ENCODE measurements around the gene CACNB3. TPM values are rescaled to one million over a fixed set of nuclear protein-coding genes. Genes with fewer than 3 reads are reported as not detected.

The CACNB3 gene
- total RNA-seq, 5 donors from 2014 or later (not counting 1 experiment from before 2014, with no cell fraction given), result 4.3 to 12.4 (median 8.9) TPM

- no peak overlapping the region for H3K27ac Mint-ChIP-seq
- H3K36me3 Mint-ChIP-seq, result no peaks in the 10 kb centered on the region
- ATAC-seq (replicated peaks in 1 of 4) (no peak), DNase-seq (no peak)
- H3K27me3 Mint-ChIP-seq, result peaks cover 19 to 27% of the 10 kb centered on the region in 2 donors
- no peaks in the 10 kb centered on the region for H3K9me3 Mint-ChIP-seq
- no peaks in the 10 kb centered on the region for H3K4me1 ChIP-seq (ENCODE audit: control insufficient read depth in 1 of 2, extremely low read depth in 1 of 2, insufficient read depth in 2 of 2, low read length in 2 of 2)
- H3K27ac ChIP-seq (ENCODE audit: low read length), result no peak overlapping the region
- no peaks in the 10 kb centered on the region for H3K9me3 ChIP-seq
- ChIA-PET POLR2A (no interaction called here), CTCF (interaction anchor here in 1 of 2 donors (0.6 kb wide), 1 partner anchor 19 kb away, joined by 7 read pairs; no protein-coding TSS in a partner anchor)
- WGBS (ENCODE audit: insufficient coverage), result 75% methylated on average over 9 of the region's 9 CpGs
- H3K36me3 ChIP-seq (ENCODE audit: control insufficient read depth in 2 of 2, extremely low read depth in 1 of 2, insufficient read depth in 1 of 2, low read length in 1 of 2), result no peaks in the 10 kb centered on the region
- no peak overlapping the region for H3K4me3 Mint-ChIP-seq
- H3K4me1 Mint-ChIP-seq, result no peaks in the 10 kb centered on the region
- no peak overlapping the region for H3K4me3 ChIP-seq (ENCODE audit: control insufficient read depth in 1 of 2, extremely low read depth in 1 of 2, low read length in 1 of 2)
- H3K27me3 ChIP-seq (replicated peaks in 1 of 2; ENCODE audit: control insufficient read depth in 2 of 2, extremely low read depth in 1 of 2, insufficient read depth in 2 of 2, low read length in 1 of 2), result peaks cover 0 to 13% of the 10 kb centered on the region in 2 experiments
Measured at GRCh38 chr12:48781750-48782456, 36.4 kb upstream of the CACNB3 start.

- WGBS (ENCODE audit: insufficient coverage), result 89% methylated on average over 46 of the region's 63 CpGs
- Mint-ChIP-seq H3K4me3 (no peak overlapping the region), H3K27ac (no peak overlapping the region), H3K36me3 (no peaks in the 10 kb centered on the region), H3K27me3 (peaks cover 27 to 34% of the 10 kb centered on the region in 2 donors), H3K4me1 (peaks cover 0 to 3% (median 0%) of the 10 kb centered on the region in 3 donors), H3K9me3 (no peaks in the 10 kb centered on the region)
- Histone ChIP-seq H3K4me3 (ENCODE audit: control insufficient read depth in 1 of 2, extremely low read depth in 1 of 2, low read length in 1 of 2) (no peak overlapping the region), H3K27me3 (replicated peaks in 1 of 2; ENCODE audit: control insufficient read depth in 2 of 2, extremely low read depth in 1 of 2, insufficient read depth in 2 of 2, low read length in 1 of 2) (peaks cover 0 to 22% of the 10 kb centered on the region in 2 experiments), H3K9me3 (no peaks in the 10 kb centered on the region), H3K4me1 (ENCODE audit: control insufficient read depth in 1 of 2, extremely low read depth in 1 of 2, insufficient read depth in 2 of 2, low read length in 2 of 2) (no peaks in the 10 kb centered on the region), H3K27ac (ENCODE audit: low read length) (no peak overlapping the region), H3K36me3 (ENCODE audit: control insufficient read depth in 2 of 2, extremely low read depth in 1 of 2, insufficient read depth in 1 of 2, low read length in 1 of 2) (no peaks in the 10 kb centered on the region)
- ATAC-seq (replicated peaks in 1 of 4), result no peak
- ChIA-PET CTCF (interaction anchor here in 1 of 2 donors (0.6 kb wide), 1 partner anchor 19 kb away, joined by 7 read pairs; no protein-coding TSS in a partner anchor), POLR2A (no interaction called here)
- no peak for DNase-seq
Measured at GRCh38 chr12:48782457-48783395, 35.6 kb upstream of the CACNB3 start.

GRCh38 chr12:48783432-48783831, 34.9 kb upstream of the CACNB3 start:
- Mint-ChIP-seq H3K27me3 (peaks cover 35 to 41% of the 10 kb centered on the region in 2 donors), H3K36me3 (no peaks in the 10 kb centered on the region), H3K27ac (no peak overlapping the region), H3K9me3 (no peaks in the 10 kb centered on the region), H3K4me3 (no peak overlapping the region), H3K4me1 (peaks cover 5 to 10% (median 5%) of the 10 kb centered on the region in 3 donors)
- DNase-seq, result no peak
- ATAC-seq (replicated peaks in 1 of 4), result no peak
- H3K27me3 ChIP-seq (replicated peaks in 1 of 2; ENCODE audit: control insufficient read depth in 2 of 2, extremely low read depth in 1 of 2, insufficient read depth in 2 of 2, low read length in 1 of 2), result peaks cover 0 to 29% of the 10 kb centered on the region in 2 experiments
- H3K9me3 ChIP-seq, result no peaks in the 10 kb centered on the region
- H3K4me3 ChIP-seq (ENCODE audit: control insufficient read depth in 1 of 2, extremely low read depth in 1 of 2, low read length in 1 of 2), result no peak overlapping the region
- WGBS (ENCODE audit: insufficient coverage), result 92% methylated on average over 4 of the region's 4 CpGs
- ChIA-PET POLR2A (no interaction called here), CTCF (no interaction called here)
- H3K4me1 ChIP-seq (ENCODE audit: control insufficient read depth in 1 of 2, extremely low read depth in 1 of 2, insufficient read depth in 2 of 2, low read length in 2 of 2), result peaks cover 0 to 3% of the 10 kb centered on the region in 2 experiments
- H3K36me3 ChIP-seq (ENCODE audit: control insufficient read depth in 2 of 2, extremely low read depth in 1 of 2, insufficient read depth in 1 of 2, low read length in 1 of 2), result no peaks in the 10 kb centered on the region
- no peak overlapping the region for H3K27ac ChIP-seq (ENCODE audit: low read length)

- Histone ChIP-seq H3K9me3 (no peaks in the 10 kb centered on the region), H3K36me3 (ENCODE audit: control insufficient read depth in 2 of 2, extremely low read depth in 1 of 2, insufficient read depth in 1 of 2, low read length in 1 of 2) (no peaks in the 10 kb centered on the region), H3K4me3 (ENCODE audit: control insufficient read depth in 1 of 2, extremely low read depth in 1 of 2, low read length in 1 of 2) (no peak overlapping the region), H3K4me1 (ENCODE audit: control insufficient read depth in 1 of 2, extremely low read depth in 1 of 2, insufficient read depth in 2 of 2, low read length in 2 of 2) (peaks cover 3 to 16% of the 10 kb centered on the region in 2 experiments), H3K27me3 (replicated peaks in 1 of 2; ENCODE audit: control insufficient read depth in 2 of 2, extremely low read depth in 1 of 2, insufficient read depth in 2 of 2, low read length in 1 of 2) (peaks cover 0 to 48% of the 10 kb centered on the region in 2 experiments), H3K27ac (ENCODE audit: low read length) (no peak overlapping the region)
- POLR2A ChIA-PET, result no interaction called here
- Mint-ChIP-seq H3K27ac (peak overlapping the region in 1 of 2 donors; percentile 10), H3K4me3 (peak overlapping the region in 1 of 3 donors; percentile 70), H3K27me3 (peaks cover 49 to 55% of the 10 kb centered on the region in 2 donors), H3K9me3 (no peaks in the 10 kb centered on the region), H3K36me3 (no peaks in the 10 kb centered on the region), H3K4me1 (peaks cover 5 to 18% (median 14%) of the 10 kb centered on the region in 3 donors)
- no peak for DNase-seq
- CTCF ChIA-PET, result no interaction called here
- whole genome bisulfite sequencing (ENCODE audit: insufficient coverage), result 78% methylated on average over 5 of the region's 7 CpGs
- ATAC-seq (replicated peaks in 1 of 4), result no peak
Measured at GRCh38 chr12:48786591-48787544, 31.4 kb upstream of the CACNB3 start.

GRCh38 chr12:48787791-48788523, 30.3 kb upstream of the CACNB3 start:
- WGBS (ENCODE audit: insufficient coverage), result 60% methylated on average over 3 of the region's 11 CpGs
- Mint-ChIP-seq H3K27me3 (peaks cover 49 to 52% of the 10 kb centered on the region in 2 donors), H3K9me3 (no peaks in the 10 kb centered on the region), H3K4me3 (peak overlapping the region; percentile 63 to 73 (median 70)), H3K36me3 (no peaks in the 10 kb centered on the region), H3K4me1 (peaks cover 5 to 18% (median 14%) of the 10 kb centered on the region in 3 donors), H3K27ac (no peak overlapping the region)
- Histone ChIP-seq H3K9me3 (no peaks in the 10 kb centered on the region), H3K4me3 (ENCODE audit: control insufficient read depth in 1 of 2, extremely low read depth in 1 of 2, low read length in 1 of 2) (peak overlapping the region in 1 of 2 donors; percentile 4), H3K36me3 (ENCODE audit: control insufficient read depth in 2 of 2, extremely low read depth in 1 of 2, insufficient read depth in 1 of 2, low read length in 1 of 2) (no peaks in the 10 kb centered on the region), H3K27ac (ENCODE audit: low read length) (no peak overlapping the region), H3K4me1 (ENCODE audit: control insufficient read depth in 1 of 2, extremely low read depth in 1 of 2, insufficient read depth in 2 of 2, low read length in 2 of 2) (peaks cover 3 to 16% of the 10 kb centered on the region in 2 experiments), H3K27me3 (replicated peaks in 1 of 2; ENCODE audit: control insufficient read depth in 2 of 2, extremely low read depth in 1 of 2, insufficient read depth in 2 of 2, low read length in 1 of 2) (peaks cover 0 to 51% of the 10 kb centered on the region in 2 experiments)
- ChIA-PET POLR2A (no interaction called here), CTCF (no interaction called here)
- DNase-seq, result no peak
- ATAC-seq (replicated peaks in 1 of 4), result no peak

All from T-cell (primary cell).